Measurements from ENCODE around the gene PMFBP1.
"Not testable (repeated sequence)": the region's sequence is repeated elsewhere in the genome, so short reads cannot be mapped to it uniquely, and the experiment has no call there.

PMFBP1 gene

GRCh38 chr16:72104905-72105304 lies 67.0 kb downstream of the PMFBP1 start:
- DNase-seq: no peak

- DNase-seq: no peak
Measured at GRCh38 chr16:72101195-72101594, 70.8 kb downstream of the PMFBP1 start.

- no peak for DNase-seq
Measured at GRCh38 chr16:72099377-72099818, 72.6 kb downstream of the PMFBP1 start.

- DNase-seq: no peak
Measured at GRCh38 chr16:72098936-72099335, 73.0 kb downstream of the PMFBP1 start.

GRCh38 chr16:72094266-72094610 lies 77.7 kb downstream of the PMFBP1 start:
- no peak for DNase-seq

GRCh38 chr16:72093448-72094265 lies 78.3 kb downstream of the PMFBP1 start, which contains the start of the genes DHX38 and TXNL4B:
Gene DHX38, plus strand, starts transcription at chr16:72093847. Its CDS starts 2,311 bp downstream, at chr16:72096158.
Gene TXNL4B, minus strand, starts transcription at chr16:72093620. Its CDS starts 2,871 bp downstream, at chr16:72090749.
- peak; percentile 77 for DNase-seq

GRCh38 chr16:72092832-72093447 lies 79.0 kb downstream of the PMFBP1 start:
- no peak for DNase-seq

- no peak for DNase-seq
Measured at GRCh38 chr16:72091217-72091616, 80.7 kb downstream of the PMFBP1 start.

- DNase-seq: no peak
Measured at GRCh38 chr16:72085002-72085401, 87.0 kb downstream of the PMFBP1 start.

GRCh38 chr16:72084445-72084844 lies 87.5 kb downstream of the PMFBP1 start:
- no peak for DNase-seq

- DNase-seq: no peak
Measured at GRCh38 chr16:72083778-72084404, 88.1 kb downstream of the PMFBP1 start.

GRCh38 chr16:72076991-72077706 lies 94.8 kb downstream of the PMFBP1 start:
- DNase-seq: not testable (repeated sequence)

- DNase-seq: not testable (repeated sequence)
Measured at GRCh38 chr16:72075067-72075466, 96.9 kb downstream of the PMFBP1 start.

- DNase-seq: no peak
Measured at GRCh38 chr16:72073560-72074230, 98.3 kb downstream of the PMFBP1 start.

GRCh38 chr16:72072514-72073342 lies 99.2 kb downstream of the PMFBP1 start:
- no peak for DNase-seq
